K562 (cell line): ENCODE measurements around the gene CYB5RL. TPM values are rescaled to one million over a fixed set of nuclear protein-coding genes. Genes with fewer than 3 reads are reported as not detected.
A peak's percentile ranks its signal among the peaks of the same experiment; 100 is the strongest.

Source experiments
- BRCA1 ChIP-seq, 2 experiments: fragments of 450-650 bp in 1 of 2; sonication (generic) in 1 of 2; formaldehyde crosslinking in 1 of 2; IDR thresholded peaks; 2 replicates each; pipeline versions ENCODE4 v1.5.0 to v1.6.1; 2017 to 2020; ENCODE audit warnings: mild to moderate bottlenecking in 1 of 2, missing genetic modification reagents in 1 of 2
- GMEB1 ChIP-seq: fragments of 250-450 bp; sonication (Bioruptor Pico); IDR thresholded peaks from 2 replicates; pipeline ENCODE4 v1.4.0; 2020; ENCODE audit warnings: mild to moderate bottlenecking
- PKNOX1 ChIP-seq: fragments of 450-650 bp; IDR thresholded peaks from 2 replicates; pipeline ENCODE4 v1.6.1; 2016
- ZBTB33 ChIP-seq: sonication (generic); formaldehyde crosslinking; IDR thresholded peaks from 2 replicates; pipeline ENCODE4 v1.8.1; 2023; ENCODE audit warnings: mild to moderate bottlenecking, missing genetic modification reagents
- ZNF431 ChIP-seq: sonication (generic); formaldehyde crosslinking; IDR thresholded peaks from 2 replicates; pipeline ENCODE4 v1.8.0; 2022; ENCODE audit warnings: mild to moderate bottlenecking, missing genetic modification reagents
- polyA plus RNA-seq, 8 experiments: library from polyadenylated mRNA; depleted of rRNA in 4 of 8; stranded (reverse) in 5 of 8; unstranded in 3 of 8; fragments of >200 nt; fragmentation: Nextera tagmentation in 2 of 8; fragmentation: Illumina TruSeq in 1 of 8; extraction: Ambion mirVana in 2 of 8; extraction: Trizol in 1 of 8; gene quantifications; 2 replicates each; pipeline versions ENCODE4 v1.2.1 to v1.2.3, GENCODE V29; 2011 to 2014; ENCODE audit warnings: inconsistent platforms in 1 of 8, missing spikeins in 1 of 8
- total RNA-seq, 7 experiments: library from RNA; depleted of rRNA in 6 of 7; stranded (reverse); fragments of >200 nt in 6 of 7; fragmentation: Illumina TruSeq in 2 of 7; extraction: Trizol in 2 of 7; gene quantifications; 2 replicates each; pipeline versions ENCODE4 v1.2.1 to v1.2.3, GENCODE V29; 2011 to 2021; ENCODE audit warnings: low replicate concordance in 1 of 7

CYB5RL gene
- total and polyA plus RNA-seq, 9 of the 15 experiments (the other 6 are each of a cell fraction or from before 2014, with no cell fraction given), result 7.9 to 18.0 (median 11.2) TPM

- TF ChIP-seq ZBTB33 (CRISPR knock-in tag) (peak; percentile 39; the same call in 1 of the 2 replicates), GMEB1 (CRISPR knock-in tag) (no peak), PKNOX1 (no peak), BRCA1 (IDR thresholded peaks at IDR 0.05) (no peak), BRCA1 (CRISPR knock-in tag; IDR thresholded peaks at IDR 0.05) (no peak), ZNF431 (CRISPR knock-in tag) (no peak)
These were observed 34.7 kb downstream of the CYB5RL start (continued) for GRCh38 chr1:54165146-54165545.
